Measurements from ENCODE around the gene SPANXN4.

SPANXN4 gene

GRCh38 chrX:143025628-143026027, at the start of gene SPANXN4:
Gene SPANXN4, plus strand, starts transcription at chrX:143025928. Its CDS starts 87 bp downstream, at chrX:143026015.
- no peak for DNase-seq

DNA sequence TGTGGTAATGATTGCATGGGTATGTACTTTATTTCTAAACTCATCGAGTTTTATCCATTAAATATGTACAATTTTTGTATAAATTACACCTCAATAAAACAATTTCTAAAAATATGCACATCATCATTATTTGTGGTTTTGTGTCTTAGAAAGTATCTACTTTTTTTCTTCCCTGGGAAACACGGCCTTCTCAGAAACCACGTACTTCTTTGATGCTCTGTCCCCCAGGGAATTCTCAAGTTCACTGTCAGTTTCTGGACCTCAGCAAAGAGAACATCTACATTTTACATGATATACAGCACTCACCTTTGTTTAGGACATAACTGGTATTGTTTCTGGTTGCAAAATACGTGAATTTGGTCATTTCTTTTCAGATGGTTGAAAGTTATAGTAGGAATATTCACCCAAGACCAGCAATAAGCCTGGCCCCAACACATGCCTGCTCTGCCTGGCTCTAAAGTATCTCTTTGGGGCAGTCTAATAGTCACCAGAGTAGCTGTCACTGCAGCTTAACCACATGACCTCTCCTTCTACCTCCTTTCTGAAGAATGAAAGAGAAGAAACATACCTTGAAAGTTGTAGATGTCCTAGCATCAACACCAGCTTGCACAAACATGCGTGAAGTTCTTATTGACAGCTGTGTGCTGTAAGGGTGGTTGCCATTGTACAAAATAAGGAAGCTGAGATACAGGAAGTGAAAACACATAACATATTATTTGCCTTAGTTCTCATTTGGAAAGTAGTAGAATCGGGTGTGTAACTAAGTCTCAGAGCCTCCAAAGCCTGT, 48.4 kb upstream of the SPANXN4 start:
- no peak for DNase-seq

GRCh38 chrX:142978130-142978684, 47.5 kb upstream of the SPANXN4 start:
- no peak for DNase-seq

- DNase-seq, result no peak
Measured at GRCh38 chrX:142982679-142983078, 43.0 kb upstream of the SPANXN4 start.

DNA sequence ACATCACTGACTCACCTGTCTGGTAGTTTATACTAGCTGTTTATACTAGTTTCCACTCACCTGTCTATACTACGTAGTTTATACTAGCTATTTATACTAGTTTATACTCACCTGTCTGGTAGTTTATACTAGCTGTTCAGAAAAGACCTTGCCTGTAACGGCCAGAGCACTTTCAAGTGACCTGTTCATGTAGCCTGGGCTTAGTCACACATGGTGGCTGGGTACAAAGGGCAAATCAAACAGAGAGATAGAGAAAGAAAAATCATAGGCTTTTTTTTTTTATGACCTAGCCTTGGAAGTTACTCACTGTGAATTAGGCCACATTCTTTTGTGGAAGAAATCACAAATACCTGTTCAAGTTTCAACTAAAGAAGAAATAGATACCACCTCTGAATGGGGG, 30.7 kb upstream of the SPANXN4 start:
- no peak for DNase-seq

GRCh38 chrX:142998447-142999198, 27.1 kb upstream of the SPANXN4 start:
- DNase-seq, result no peak

- no peak for DNase-seq
Measured at GRCh38 chrX:142999199-142999701, 26.5 kb upstream of the SPANXN4 start.

GRCh38 chrX:143002206-143002605, 23.5 kb upstream of the SPANXN4 start:
- DNase-seq, result no peak

DNA sequence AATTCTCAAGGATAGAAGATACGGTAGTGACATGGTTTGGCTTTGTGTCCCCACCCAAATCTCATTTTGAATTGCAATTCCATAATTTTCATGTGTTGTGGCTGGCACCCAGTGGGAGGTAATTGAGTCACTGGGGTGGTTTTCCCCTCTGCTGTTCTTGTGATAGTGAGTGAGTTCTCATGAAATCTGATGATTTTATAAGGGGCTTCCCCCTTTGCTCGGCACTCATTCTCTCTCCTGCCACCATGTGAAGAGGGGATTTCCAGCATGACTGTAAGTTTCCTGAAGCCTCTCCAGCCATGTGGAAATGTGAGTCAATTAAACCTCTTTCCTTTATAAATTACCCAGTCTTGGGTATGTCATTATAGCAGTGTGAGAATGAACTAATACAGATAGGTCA, 8.5 kb upstream of the SPANXN4 start:
- DNase-seq, result no peak

DNA sequence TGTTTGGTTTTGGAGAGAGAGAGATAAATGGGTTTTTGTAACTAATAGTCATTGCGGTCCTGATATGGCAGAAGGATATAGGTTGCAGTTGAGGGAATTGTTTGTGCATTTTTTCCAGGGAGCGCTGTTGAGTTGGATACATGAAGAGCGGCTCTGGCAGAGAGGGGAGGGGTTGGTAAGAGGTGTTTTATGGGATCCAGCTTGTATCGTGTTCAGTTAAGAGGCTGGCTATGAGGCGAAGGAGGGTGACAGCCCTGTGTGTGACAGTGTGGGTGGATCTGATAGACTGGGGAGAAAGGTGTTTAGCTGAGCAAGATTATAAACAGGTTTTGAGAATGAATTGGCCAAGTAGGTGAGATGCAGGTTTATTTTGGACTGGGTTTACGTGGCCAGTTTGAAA, 1.5 kb downstream of the SPANXN4 start:
- no peak for DNase-seq

DNA sequence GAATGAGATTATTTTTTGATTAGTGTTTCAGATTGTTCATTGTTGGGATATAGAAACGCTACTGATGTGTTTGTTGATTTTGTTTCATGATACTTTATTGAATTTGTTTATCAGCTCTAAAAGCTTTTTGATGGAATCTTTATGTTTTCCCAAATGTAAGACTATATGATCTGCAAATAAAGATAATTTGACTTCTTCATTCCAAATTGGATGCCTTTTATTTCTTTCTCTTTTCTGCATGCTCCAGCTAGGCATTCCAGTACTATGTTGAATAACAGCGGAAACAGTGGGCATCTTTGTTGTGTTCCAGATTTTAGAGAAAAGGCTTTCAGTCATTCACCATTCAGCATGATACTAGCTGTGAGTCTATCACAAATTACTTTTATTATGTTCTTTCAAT, 21.8 kb downstream of the SPANXN4 start:
- DNase-seq, result no peak

DNA sequence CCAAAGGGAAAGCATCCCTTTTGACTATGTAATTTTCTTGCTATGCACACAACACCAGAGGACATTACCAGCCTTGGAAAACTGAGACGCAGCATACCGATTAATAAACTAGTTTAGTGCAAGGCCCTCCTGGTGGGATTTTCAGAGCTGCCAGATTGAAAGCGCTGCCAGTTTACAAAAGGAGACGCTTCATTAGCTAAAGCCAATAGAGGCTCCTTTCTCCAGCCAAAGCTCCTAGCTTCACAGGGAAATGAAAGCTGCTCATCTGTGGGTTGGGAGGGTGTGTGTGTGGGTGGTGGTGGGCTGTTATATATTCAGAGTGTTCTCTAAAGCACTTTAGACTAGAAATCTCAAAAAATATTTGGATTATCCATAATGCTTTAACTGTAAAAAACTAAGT, 32.4 kb downstream of the SPANXN4 start:
- DNase-seq, result no peak

GRCh38 chrX:143081231-143081630, 55.5 kb downstream of the SPANXN4 start:
- DNase-seq, result no peak

DNA sequence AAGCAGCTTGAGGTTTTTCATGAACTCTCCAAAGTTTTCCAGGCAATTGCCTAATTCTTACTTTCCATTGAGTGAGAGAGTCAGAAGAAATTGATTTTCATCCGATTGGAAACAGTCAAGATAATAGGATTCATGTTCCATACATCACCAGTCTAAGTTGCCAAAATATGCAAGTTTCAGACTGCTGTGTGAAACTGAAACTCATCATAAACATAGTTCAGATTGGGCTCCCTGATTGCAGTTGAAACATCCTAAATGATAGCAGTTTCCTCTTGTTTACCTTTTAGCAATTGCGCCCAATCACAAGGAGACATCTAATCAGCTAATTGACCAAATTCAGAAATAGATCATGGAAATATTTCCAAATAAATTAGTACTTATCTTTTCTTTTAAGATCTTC, 56.8 kb downstream of the SPANXN4 start:
- DNase-seq, result no peak

All from CD4-positive, alpha-beta T cell treated with Interleukin-21 for 1 hour (primary cell).